ENCODE results near the gene AGAP1. TPM values are rescaled to one million over a fixed set of nuclear protein-coding genes. Genes with fewer than 3 reads are reported as not detected.

Gene AGAP1
- total RNA-seq, 4 donors from 2014 or later = 13.7 to 18.5 (median 17.1) TPM

DNA sequence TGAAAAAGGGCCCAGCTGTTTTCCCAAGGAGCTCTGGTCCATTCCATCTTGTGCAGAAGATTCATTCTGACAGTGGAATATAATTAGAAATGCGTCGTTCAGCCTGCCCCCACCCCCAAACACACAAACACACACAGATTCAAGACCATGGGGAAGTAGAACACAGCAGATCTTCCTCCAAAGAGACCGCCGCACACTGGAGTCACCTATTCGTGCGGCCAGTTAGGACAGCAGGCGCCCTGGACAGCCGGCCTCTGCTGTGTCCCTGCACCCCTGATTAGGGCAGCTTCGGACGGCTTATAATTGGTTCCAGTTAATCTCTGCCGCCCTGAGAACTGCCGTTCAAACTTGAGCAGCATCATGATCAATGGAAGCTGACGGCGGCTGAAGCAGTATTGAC is 558.4 kb downstream of the AGAP1 start:
- DNase-seq (ENCODE audit: low spot score in 2 of 2) = no peak
- intact Hi-C loops (cut with DNase I; ENCODE audit: low total_unique reads) = no loop called here
- 94 to 98% methylated on average over 14 of the region's 14 CpGs for WGBS, 2 donors
- no peak overlapping the region for H3K4me3 ChIP-seq (ENCODE audit: low read depth, poor library complexity, severe bottlenecking)
- TF ChIP-seq POLR2A (IDR thresholded peaks at IDR 0.05) = no peak
- no peak for TF ChIP-seq CTCF (IDR thresholded peaks at IDR 0.05)

GRCh38 chr2:236052926-236053821 is 559.3 kb downstream of the AGAP1 start:
- intact Hi-C loops (cut with DNase I; ENCODE audit: low total_unique reads) = no loop called here
- H3K4me3 ChIP-seq (ENCODE audit: low read depth, poor library complexity, severe bottlenecking) = no peak overlapping the region
- 86 to 88% methylated on average over 37 of the region's 37 CpGs for WGBS, 2 donors
- no peak for DNase-seq (ENCODE audit: low spot score in 2 of 2)
- TF ChIP-seq CTCF (IDR thresholded peaks at IDR 0.05) (no peak), POLR2A (IDR thresholded peaks at IDR 0.05) (no peak)

GRCh38 chr2:236054125-236054524 is 560.3 kb downstream of the AGAP1 start:
- TF ChIP-seq CTCF (IDR thresholded peaks at IDR 0.05) (no peak), POLR2A (IDR thresholded peaks at IDR 0.05) (no peak)
- H3K4me3 ChIP-seq (ENCODE audit: low read depth, poor library complexity, severe bottlenecking) = no peak overlapping the region
- DNase-seq (ENCODE audit: low spot score in 2 of 2) = peak in 1 of 2 donors; percentile 31
- 45 to 51% methylated on average over 2 of the region's 2 CpGs for WGBS, 2 donors
- intact Hi-C loops (cut with DNase I; ENCODE audit: low total_unique reads) = no loop called here

- no peak overlapping the region for H3K4me3 ChIP-seq (ENCODE audit: low read depth, poor library complexity, severe bottlenecking)
- intact Hi-C loops (cut with DNase I; ENCODE audit: low total_unique reads) = no loop called here
- DNase-seq (ENCODE audit: low spot score in 2 of 2) = no peak
- WGBS, 2 donors = 80 to 83% methylated on average over 19 of the region's 19 CpGs
- TF ChIP-seq POLR2A (IDR thresholded peaks at IDR 0.05) = no peak
- TF ChIP-seq CTCF (IDR thresholded peaks at IDR 0.05) = no peak
Measured at GRCh38 chr2:236054621-236055305, 560.9 kb downstream of the AGAP1 start.

GRCh38 chr2:236055471-236055870 is 561.6 kb downstream of the AGAP1 start:
- intact Hi-C loops (cut with DNase I; ENCODE audit: low total_unique reads) = no loop called here
- no peak overlapping the region for H3K4me3 ChIP-seq (ENCODE audit: low read depth, poor library complexity, severe bottlenecking)
- DNase-seq (ENCODE audit: low spot score in 2 of 2) = no peak
- WGBS, 2 donors = 39 to 60% methylated on average over 13 of the region's 13 CpGs
- no peak for TF ChIP-seq CTCF (IDR thresholded peaks at IDR 0.05)
- no peak for TF ChIP-seq POLR2A (IDR thresholded peaks at IDR 0.05)
